ENCODE results near the gene URI1.

URI1 gene

DNA sequence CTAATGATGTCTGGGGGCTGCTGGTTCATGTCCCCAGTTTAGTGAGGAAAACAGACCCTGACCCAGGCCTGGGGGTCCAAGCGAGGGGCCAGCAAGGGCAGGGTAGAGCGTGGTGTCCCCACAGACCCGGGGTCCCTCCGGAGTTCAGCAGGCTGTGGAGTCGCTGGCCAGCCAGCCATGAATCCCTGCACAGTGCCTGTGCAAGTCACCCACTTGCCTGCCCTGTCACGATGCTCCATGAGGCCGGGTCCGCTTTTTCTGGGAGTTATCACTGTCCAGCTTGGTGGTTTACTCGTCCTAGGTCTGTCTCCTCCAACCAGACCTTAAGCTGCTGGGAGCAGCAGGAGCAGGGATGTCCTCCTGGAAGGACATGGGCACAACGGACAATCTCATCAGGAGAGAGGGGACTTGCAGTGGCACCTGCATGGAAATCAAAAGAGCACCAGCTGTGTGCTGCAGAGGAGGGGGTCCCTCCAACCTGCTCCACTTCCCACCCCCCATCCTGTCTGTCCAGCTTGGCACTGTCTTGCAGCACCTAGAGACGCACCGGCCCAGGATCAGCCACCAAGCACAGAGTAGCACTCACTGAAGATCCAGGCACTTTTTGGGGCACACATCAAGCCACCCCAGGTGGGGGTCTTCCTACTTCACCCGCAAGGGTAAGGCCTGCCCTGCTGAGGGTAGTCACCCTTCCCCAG, 121.8 kb downstream of the URI1 start:
- 0 out of 2 replicates have a peak overlapping the region, but pooled peaks have one; percentile 14 for H3K27ac ChIP-seq (ENCODE audit: extremely low read depth, low read depth, low read length)
- peaks cover 11% of the 10 kb centered on the region for H3K4me1 ChIP-seq (ENCODE audit: control insufficient read depth, insufficient read depth, low read length)
- no peaks in the 10 kb centered on the region for H3K36me3 ChIP-seq (ENCODE audit: control insufficient read depth in 2 of 2, insufficient read depth in 1 of 2, low read length in 2 of 2)
- no peaks in the 10 kb centered on the region for H3K9me3 ChIP-seq (ENCODE audit: control insufficient read depth, insufficient read depth, low read depth, low read length)
- TF ChIP-seq SP2 (tag by site-specific recombination; IDR thresholded peaks at IDR 0.05) (no peak), REPIN1 (tag by site-specific recombination; IDR thresholded peaks at IDR 0.05; ENCODE audit: low read depth) (no peak), ZNF155 (tag by site-specific recombination; IDR thresholded peaks at IDR 0.05) (no peak), ZNF514 (tag by site-specific recombination; IDR thresholded peaks at IDR 0.05) (no peak), ZNF239 (tag by site-specific recombination; IDR thresholded peaks at IDR 0.05) (no peak)
- TF ChIP-seq, protein P1, sequence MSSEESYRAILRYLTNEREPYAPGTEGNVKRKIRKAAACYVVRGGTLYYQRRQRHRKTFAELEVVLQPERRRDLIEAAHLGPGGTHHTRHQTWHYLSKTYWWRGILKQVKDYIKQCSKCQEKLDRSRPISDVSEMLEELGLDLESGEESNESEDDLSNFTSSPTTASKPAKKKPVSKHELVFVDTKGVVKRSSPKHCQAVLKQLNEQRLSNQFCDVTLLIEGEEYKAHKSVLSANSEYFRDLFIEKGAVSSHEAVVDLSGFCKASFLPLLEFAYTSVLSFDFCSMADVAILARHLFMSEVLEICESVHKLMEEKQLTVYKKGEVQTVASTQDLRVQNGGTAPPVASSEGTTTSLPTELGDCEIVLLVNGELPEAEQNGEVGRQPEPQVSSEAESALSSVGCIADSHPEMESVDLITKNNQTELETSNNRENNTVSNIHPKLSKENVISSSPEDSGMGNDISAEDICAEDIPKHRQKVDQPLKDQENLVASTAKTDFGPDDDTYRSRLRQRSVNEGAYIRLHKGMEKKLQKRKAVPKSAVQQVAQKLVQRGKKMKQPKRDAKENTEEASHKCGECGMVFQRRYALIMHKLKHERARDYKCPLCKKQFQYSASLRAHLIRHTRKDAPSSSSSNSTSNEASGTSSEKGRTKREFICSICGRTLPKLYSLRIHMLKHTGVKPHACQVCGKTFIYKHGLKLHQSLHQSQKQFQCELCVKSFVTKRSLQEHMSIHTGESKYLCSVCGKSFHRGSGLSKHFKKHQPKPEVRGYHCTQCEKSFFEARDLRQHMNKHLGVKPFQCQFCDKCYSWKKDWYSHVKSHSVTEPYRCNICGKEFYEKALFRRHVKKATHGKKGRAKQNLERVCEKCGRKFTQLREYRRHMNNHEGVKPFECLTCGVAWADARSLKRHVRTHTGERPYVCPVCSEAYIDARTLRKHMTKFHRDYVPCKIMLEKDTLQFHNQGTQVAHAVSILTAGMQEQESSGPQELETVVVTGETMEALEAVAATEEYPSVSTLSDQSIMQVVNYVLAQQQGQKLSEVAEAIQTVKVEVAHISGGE (tag by site-specific recombination; conservative IDR thresholded peaks at IDR 0.05; ENCODE audit: low read depth) = no peak
- ChIA-PET CTCF (interaction anchor here (0.6 kb wide), 1 partner anchor 1643 kb away, joined by 3 read pairs; no protein-coding TSS in a partner anchor), POLR2A (no interaction called here)
- no peak overlapping the region for H3K4me3 ChIP-seq (ENCODE audit: low read depth, low read length)

DNA sequence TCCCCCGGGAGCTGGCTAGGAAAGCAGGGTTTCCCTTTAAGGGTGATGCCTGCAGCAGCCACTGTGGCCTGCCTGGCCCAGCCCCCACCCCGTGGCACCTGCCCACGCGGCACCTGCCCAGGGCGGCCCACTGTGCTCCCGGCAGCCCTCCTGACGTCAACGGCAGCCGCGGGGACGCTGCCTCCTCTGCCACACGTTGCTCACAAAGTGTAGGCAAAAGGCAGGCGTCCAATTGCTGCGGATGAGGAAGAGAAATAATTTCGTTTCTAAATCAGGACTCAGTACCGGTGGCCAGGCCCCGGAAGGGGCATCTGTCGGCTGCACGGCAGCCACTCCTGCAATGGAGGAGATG, 122.3 kb downstream of the URI1 start:
- peaks cover 11% of the 10 kb centered on the region for H3K4me1 ChIP-seq (ENCODE audit: control insufficient read depth, insufficient read depth, low read length)
- no peaks in the 10 kb centered on the region for H3K9me3 ChIP-seq (ENCODE audit: control insufficient read depth, insufficient read depth, low read depth, low read length)
- no peaks in the 10 kb centered on the region for H3K36me3 ChIP-seq (ENCODE audit: control insufficient read depth in 2 of 2, insufficient read depth in 1 of 2, low read length in 2 of 2)
- ChIA-PET CTCF (interaction anchor here (0.6 to 1.0 kb wide), 2 partner anchors 334 to 1643 kb away, joined by 3 to 4 read pairs; no protein-coding TSS in a partner anchor), POLR2A (no interaction called here)
- H3K4me3 ChIP-seq (ENCODE audit: low read depth, low read length) = no peak overlapping the region
- no peak for TF ChIP-seq PRDM1 (tag by site-specific recombination; IDR thresholded peaks at IDR 0.05)
- TF ChIP-seq EGR2 (tag by site-specific recombination; IDR thresholded peaks at IDR 0.05; ENCODE audit: low read depth) = peak; percentile 54; the same call in 1 of the 2 replicates
- TF ChIP-seq ZNF132 (tag by site-specific recombination; IDR thresholded peaks at IDR 0.05; ENCODE audit: borderline replicate concordance) = no peak
- TF ChIP-seq ZFHX2 (tag by site-specific recombination; conservative IDR thresholded peaks at IDR 0.05) = peak; percentile 40
- H3K27ac ChIP-seq (ENCODE audit: extremely low read depth, low read depth, low read length) = 0 out of 2 replicates have a peak overlapping the region, but pooled peaks have one; percentile 14

DNA sequence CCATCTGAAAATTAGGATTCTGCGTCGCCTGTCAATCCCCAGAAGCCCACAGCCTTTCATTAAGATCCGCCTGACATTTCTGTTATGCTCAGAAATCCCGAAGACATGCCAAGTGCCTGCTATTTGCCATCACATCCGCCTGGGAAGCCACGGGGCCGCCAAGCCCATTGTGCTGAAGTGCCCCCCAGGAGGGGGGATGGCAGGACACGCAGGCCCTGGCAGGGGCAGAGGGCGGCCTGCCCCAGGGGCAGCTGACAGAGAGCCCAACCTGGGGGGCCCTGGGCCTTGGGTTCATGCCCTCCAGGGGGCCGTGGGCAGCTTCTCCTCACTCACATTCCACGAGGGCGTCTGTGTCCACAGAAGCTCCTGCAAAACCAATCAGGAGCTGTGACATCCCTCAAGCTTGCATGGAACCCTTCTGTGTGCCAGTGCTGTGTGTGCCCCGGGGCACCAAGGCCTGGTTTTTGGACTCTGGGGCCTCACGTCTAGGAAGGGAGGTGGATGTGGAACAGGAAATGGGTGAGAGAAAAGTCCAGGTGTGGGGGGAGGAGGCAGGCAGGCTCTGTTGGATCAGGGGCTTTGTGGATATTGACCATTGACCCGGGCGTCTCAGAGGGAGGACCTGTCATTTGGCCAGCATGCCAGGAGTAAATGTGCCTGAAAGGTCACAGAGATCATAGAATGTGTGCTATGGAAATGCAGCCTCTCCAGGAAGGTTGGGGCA, 122.9 kb downstream of the URI1 start:
- H3K36me3 ChIP-seq (ENCODE audit: control insufficient read depth in 2 of 2, insufficient read depth in 1 of 2, low read length in 2 of 2) = no peaks in the 10 kb centered on the region
- TF ChIP-seq, protein P2, sequence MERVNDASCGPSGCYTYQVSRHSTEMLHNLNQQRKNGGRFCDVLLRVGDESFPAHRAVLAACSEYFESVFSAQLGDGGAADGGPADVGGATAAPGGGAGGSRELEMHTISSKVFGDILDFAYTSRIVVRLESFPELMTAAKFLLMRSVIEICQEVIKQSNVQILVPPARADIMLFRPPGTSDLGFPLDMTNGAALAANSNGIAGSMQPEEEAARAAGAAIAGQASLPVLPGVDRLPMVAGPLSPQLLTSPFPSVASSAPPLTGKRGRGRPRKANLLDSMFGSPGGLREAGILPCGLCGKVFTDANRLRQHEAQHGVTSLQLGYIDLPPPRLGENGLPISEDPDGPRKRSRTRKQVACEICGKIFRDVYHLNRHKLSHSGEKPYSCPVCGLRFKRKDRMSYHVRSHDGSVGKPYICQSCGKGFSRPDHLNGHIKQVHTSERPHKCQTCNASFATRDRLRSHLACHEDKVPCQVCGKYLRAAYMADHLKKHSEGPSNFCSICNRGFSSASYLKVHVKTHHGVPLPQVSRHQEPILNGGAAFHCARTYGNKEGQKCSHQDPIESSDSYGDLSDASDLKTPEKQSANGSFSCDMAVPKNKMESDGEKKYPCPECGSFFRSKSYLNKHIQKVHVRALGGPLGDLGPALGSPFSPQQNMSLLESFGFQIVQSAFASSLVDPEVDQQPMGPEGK (tag by site-specific recombination; IDR thresholded peaks at IDR 0.05) = no peak
- TF ChIP-seq ZBTB21 (tag by site-specific recombination; IDR thresholded peaks at IDR 0.05) (no peak), ZNF701 (tag by site-specific recombination; IDR thresholded peaks at IDR 0.05) (no peak), GLIS1 (tag by site-specific recombination; IDR thresholded peaks at IDR 0.05) (peak; percentile 49), ZNF560 (tag by site-specific recombination; IDR thresholded peaks at IDR 0.05; ENCODE audit: borderline replicate concordance) (no peak), ZNF24 (tag by site-specific recombination; IDR thresholded peaks at IDR 0.05) (no peak), SCRT1 (tag by site-specific recombination; IDR thresholded peaks at IDR 0.05; ENCODE audit: borderline replicate concordance) (no peak), ZFP69B (tag by site-specific recombination; IDR thresholded peaks at IDR 0.05) (no peak), GLIS2 (tag by site-specific recombination; IDR thresholded peaks at IDR 0.05) (0 out of 2 replicates have a peak, but pooled peaks have one; percentile 18), ZNF777 (tag by site-specific recombination; IDR thresholded peaks at IDR 0.05; ENCODE audit: borderline replicate concordance) (no peak), ZNF514 (tag by site-specific recombination; IDR thresholded peaks at IDR 0.05) (no peak), ZNF341 (tag by site-specific recombination; IDR thresholded peaks at IDR 0.05; ENCODE audit: low read depth) (no peak), ZNF624 (tag by site-specific recombination; IDR thresholded peaks at IDR 0.05) (no peak)
- TF ChIP-seq, protein P3, sequence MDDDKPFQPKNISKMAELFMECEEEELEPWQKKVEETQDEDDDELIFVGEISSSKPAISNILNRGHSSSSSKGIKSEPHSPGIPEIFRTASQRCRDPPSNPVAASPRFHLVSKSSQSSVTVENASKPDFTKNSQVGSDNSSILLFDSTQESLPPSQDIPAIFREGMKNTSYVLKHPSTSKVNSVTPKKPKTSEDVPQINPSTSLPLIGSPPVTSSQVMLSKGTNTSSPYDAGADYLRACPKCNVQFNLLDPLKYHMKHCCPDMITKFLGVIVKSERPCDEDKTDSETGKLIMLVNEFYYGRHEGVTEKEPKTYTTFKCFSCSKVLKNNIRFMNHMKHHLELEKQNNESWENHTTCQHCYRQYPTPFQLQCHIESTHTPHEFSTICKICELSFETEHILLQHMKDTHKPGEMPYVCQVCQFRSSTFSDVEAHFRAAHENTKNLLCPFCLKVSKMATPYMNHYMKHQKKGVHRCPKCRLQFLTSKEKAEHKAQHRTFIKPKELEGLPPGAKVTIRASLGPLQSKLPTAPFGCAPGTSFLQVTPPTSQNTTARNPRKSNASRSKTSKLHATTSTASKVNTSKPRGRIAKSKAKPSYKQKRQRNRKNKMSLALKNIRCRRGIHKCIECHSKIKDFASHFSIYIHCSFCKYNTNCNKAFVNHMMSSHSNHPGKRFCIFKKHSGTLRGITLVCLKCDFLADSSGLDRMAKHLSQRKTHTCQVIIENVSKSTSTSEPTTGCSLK (tag by site-specific recombination; IDR thresholded peaks at IDR 0.05) = no peak

More for the DNA sequence above, 122.9 kb downstream of the URI1 start:
- POLR2A ChIA-PET = no interaction called here
- H3K4me1 ChIP-seq (ENCODE audit: control insufficient read depth, insufficient read depth, low read length) = peaks cover 11% of the 10 kb centered on the region
- H3K4me3 ChIP-seq (ENCODE audit: low read depth, low read length) = no peak overlapping the region
- H3K9me3 ChIP-seq (ENCODE audit: control insufficient read depth, insufficient read depth, low read depth, low read length) = no peaks in the 10 kb centered on the region
- H3K27ac ChIP-seq (ENCODE audit: extremely low read depth, low read depth, low read length) = no peak overlapping the region
- CTCF ChIA-PET = interaction anchor here (1.0 to 1.6 kb wide), 2 partner anchors 9 to 334 kb away, joined by 3 to 4 read pairs; no protein-coding TSS in a partner anchor

All from HEK293 (cell line).